ENCODE results near the gene PIK3CB.

DNA sequence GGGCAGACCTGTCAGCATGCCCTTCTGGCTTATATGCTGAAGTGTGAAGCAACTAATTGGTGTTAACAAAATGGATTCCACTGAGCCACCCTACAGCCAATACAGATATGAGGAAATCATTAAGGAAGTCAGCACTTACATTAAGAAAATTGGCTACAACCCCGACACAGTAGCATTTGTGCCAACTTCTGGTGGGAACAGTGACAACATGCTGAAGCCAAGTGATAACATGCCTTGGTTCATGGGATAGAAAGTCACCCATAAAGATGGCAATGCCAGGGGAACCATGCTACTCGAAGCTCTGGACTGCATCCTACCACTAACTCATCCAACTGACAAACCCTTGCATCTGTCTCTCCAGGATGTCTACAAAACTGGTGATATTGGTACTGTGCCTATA is 9.4 kb downstream of the PIK3CB start:
- TF ChIP-seq POLR2A (IDR thresholded peaks at IDR 0.05), result no peak
- TF ChIP-seq CTCF (IDR thresholded peaks at IDR 0.05), result no peak

Measured in heart left ventricle (tissue), 13 donors.